Osteoblast (primary cell): ENCODE measurements around the gene TMEM132C. TPM values are rescaled to one million over a fixed set of nuclear protein-coding genes. Genes with fewer than 3 reads are reported as not detected.
A peak's percentile ranks its signal among the peaks of the same experiment; 100 is the strongest.

Source experiments
- DNase-seq: peaks from one replicate; pipeline ENCODE4 v3.0.0; 2011; ENCODE audit warnings: low spot score, mixed read lengths; ENCODE audit not compliant: insufficient read length; ENCODE audit errors: missing footprints
- H2AFZ ChIP-seq: 2 replicates; pipeline ENCODE4 v1.6.0; 2011; ENCODE audit warnings: mild to moderate bottlenecking, low read length
- H3K27ac ChIP-seq: 2 replicates; pipeline ENCODE4 v1.5.1; 2011; ENCODE audit warnings: mild to moderate bottlenecking, low read depth, low read length, moderate library complexity
- H3K27me3 ChIP-seq: 2 replicates; pipeline ENCODE4 v1.6.0; 2012; ENCODE audit warnings: mild to moderate bottlenecking, control low read depth, inconsistent platforms, low read length, moderate library complexity; ENCODE audit not compliant: insufficient read depth
- H3K36me3 ChIP-seq: 2 replicates; pipeline ENCODE4 v1.5.1; 2011; ENCODE audit warnings: mild to moderate bottlenecking, low read length, control low read depth, moderate library complexity; ENCODE audit not compliant: insufficient read depth
- H3K4me1 ChIP-seq: 2 replicates; pipeline ENCODE4 v1.5.1; 2011; ENCODE audit warnings: mild to moderate bottlenecking, low read length, control low read depth, moderate library complexity; ENCODE audit not compliant: insufficient read depth
- H3K4me2 ChIP-seq: 2 replicates; pipeline ENCODE4 v1.6.0; 2011; ENCODE audit warnings: mild to moderate bottlenecking, low read length; ENCODE audit not compliant: insufficient read depth
- H3K4me3 ChIP-seq: fragments of 200-600 bp; sonication (generic); 3 replicates; pipeline ENCODE4 v1.5.1; 2012; ENCODE audit warnings: mild to moderate bottlenecking, low read length, inconsistent platforms; ENCODE audit not compliant: insufficient read depth
- H3K79me2 ChIP-seq: 2 replicates; pipeline ENCODE4 v1.6.0; 2012; ENCODE audit warnings: mild to moderate bottlenecking, low read length, control low read depth, inconsistent platforms; ENCODE audit not compliant: insufficient read depth
- H3K9me3 ChIP-seq: 2 replicates; pipeline ENCODE4 v1.5.1; 2011; ENCODE audit warnings: low read depth, low read length, control low read depth
- H4K20me1 ChIP-seq: 2 replicates; pipeline ENCODE4 v1.6.0; 2012; ENCODE audit warnings: mild to moderate bottlenecking, low read length, control low read depth; ENCODE audit not compliant: insufficient read depth
- total RNA-seq: library from RNA; depleted of rRNA; stranded (reverse); fragments of >200 nt; gene quantifications from 2 replicates; pipeline ENCODE4 v1.2.3, GENCODE V29; 2012
- TF ChIP-seq, protein P1 (sequence below): IDR thresholded peaks from 2 replicates; pipeline ENCODE4 v1.5.1; 2011; ENCODE audit warnings: mild to moderate bottlenecking, low read depth, low read length, moderate library complexity; ENCODE audit errors: extremely low read depth

The TMEM132C gene
- total RNA-seq, 1 donor: not detected

DNA sequence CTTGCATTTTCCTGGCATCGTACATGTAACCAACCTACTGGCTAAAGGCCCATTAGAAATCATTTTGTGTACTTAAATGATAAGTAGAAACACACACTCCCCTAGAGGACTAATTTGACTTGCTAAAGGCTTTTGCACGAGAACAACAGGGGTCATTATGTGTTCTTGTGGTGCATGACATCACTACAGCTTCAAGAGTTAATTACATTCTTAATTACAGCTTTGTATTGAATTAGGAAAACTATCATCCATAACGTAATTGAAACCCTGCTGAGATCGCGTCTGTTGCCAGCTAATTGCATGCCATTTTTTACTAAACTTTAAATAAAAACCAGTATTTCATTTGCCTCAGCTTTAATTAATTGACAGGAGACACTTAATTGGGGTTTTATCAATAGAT, 51.4 kb downstream of the TMEM132C start:
- DNase-seq: no peak
- no peaks in the 10 kb centered on the region for H4K20me1 ChIP-seq
- no peak overlapping the region for H3K4me3 ChIP-seq
- no peaks in the 10 kb centered on the region for H3K79me2 ChIP-seq
- no peaks in the 10 kb centered on the region for H3K9me3 ChIP-seq
- no peak overlapping the region for H3K27ac ChIP-seq
- no peak overlapping the region for H3K4me2 ChIP-seq
- no peaks in the 10 kb centered on the region for H3K27me3 ChIP-seq
- TF ChIP-seq, protein P1, sequence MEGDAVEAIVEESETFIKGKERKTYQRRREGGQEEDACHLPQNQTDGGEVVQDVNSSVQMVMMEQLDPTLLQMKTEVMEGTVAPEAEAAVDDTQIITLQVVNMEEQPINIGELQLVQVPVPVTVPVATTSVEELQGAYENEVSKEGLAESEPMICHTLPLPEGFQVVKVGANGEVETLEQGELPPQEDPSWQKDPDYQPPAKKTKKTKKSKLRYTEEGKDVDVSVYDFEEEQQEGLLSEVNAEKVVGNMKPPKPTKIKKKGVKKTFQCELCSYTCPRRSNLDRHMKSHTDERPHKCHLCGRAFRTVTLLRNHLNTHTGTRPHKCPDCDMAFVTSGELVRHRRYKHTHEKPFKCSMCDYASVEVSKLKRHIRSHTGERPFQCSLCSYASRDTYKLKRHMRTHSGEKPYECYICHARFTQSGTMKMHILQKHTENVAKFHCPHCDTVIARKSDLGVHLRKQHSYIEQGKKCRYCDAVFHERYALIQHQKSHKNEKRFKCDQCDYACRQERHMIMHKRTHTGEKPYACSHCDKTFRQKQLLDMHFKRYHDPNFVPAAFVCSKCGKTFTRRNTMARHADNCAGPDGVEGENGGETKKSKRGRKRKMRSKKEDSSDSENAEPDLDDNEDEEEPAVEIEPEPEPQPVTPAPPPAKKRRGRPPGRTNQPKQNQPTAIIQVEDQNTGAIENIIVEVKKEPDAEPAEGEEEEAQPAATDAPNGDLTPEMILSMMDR: no peak
- H2AFZ ChIP-seq: no peak overlapping the region
- no peaks in the 10 kb centered on the region for H3K36me3 ChIP-seq
- no peaks in the 10 kb centered on the region for H3K4me1 ChIP-seq

- no peaks in the 10 kb centered on the region for H3K27me3 ChIP-seq
- TF ChIP-seq, protein P1: no peak
- no peaks in the 10 kb centered on the region for H3K79me2 ChIP-seq
- no peak overlapping the region for H3K4me3 ChIP-seq
- no peak overlapping the region for H2AFZ ChIP-seq
- no peaks in the 10 kb centered on the region for H3K9me3 ChIP-seq
- no peak overlapping the region for H3K27ac ChIP-seq
- DNase-seq: no peak
- no peaks in the 10 kb centered on the region for H4K20me1 ChIP-seq
- no peaks in the 10 kb centered on the region for H3K36me3 ChIP-seq
- no peak overlapping the region for H3K4me2 ChIP-seq
- no peaks in the 10 kb centered on the region for H3K4me1 ChIP-seq
Measured at GRCh38 chr12:128318946-128319345, 52.0 kb downstream of the TMEM132C start.

GRCh38 chr12:128322341-128322740, 55.4 kb downstream of the TMEM132C start:
- H3K27me3 ChIP-seq: no peaks in the 10 kb centered on the region
- TF ChIP-seq, protein P1: no peak
- no peak for DNase-seq
- no peak overlapping the region for H3K4me2 ChIP-seq
- H3K36me3 ChIP-seq: no peaks in the 10 kb centered on the region
- no peak overlapping the region for H3K27ac ChIP-seq
- H3K9me3 ChIP-seq: no peaks in the 10 kb centered on the region
- H2AFZ ChIP-seq: no peak overlapping the region
- no peaks in the 10 kb centered on the region for H3K79me2 ChIP-seq
- no peaks in the 10 kb centered on the region for H4K20me1 ChIP-seq
- H3K4me1 ChIP-seq: no peaks in the 10 kb centered on the region
- H3K4me3 ChIP-seq: no peak overlapping the region

- H3K9me3 ChIP-seq: no peaks in the 10 kb centered on the region
- H3K36me3 ChIP-seq: no peaks in the 10 kb centered on the region
- H3K4me1 ChIP-seq: no peaks in the 10 kb centered on the region
- H4K20me1 ChIP-seq: no peaks in the 10 kb centered on the region
- TF ChIP-seq, protein P1: no peak
- no peak overlapping the region for H3K27ac ChIP-seq
- no peaks in the 10 kb centered on the region for H3K79me2 ChIP-seq
- H3K27me3 ChIP-seq: no peaks in the 10 kb centered on the region
- no peak overlapping the region for H3K4me2 ChIP-seq
- DNase-seq: peak; percentile 47
- H2AFZ ChIP-seq: no peak overlapping the region
- no peak overlapping the region for H3K4me3 ChIP-seq
Measured at GRCh38 chr12:128323145-128323920, 56.4 kb downstream of the TMEM132C start.
